PFSK-1 (cell line): ENCODE data around the gene CTTNBP2NL.

Source experiments
- FOXP2 ChIP-seq: optimal IDR thresholded peaks from 2 replicates; pipeline ENCODE3; 2011; ENCODE audit warnings: borderline replicate concordance, control low read depth, inconsistent platforms; ENCODE audit not compliant: insufficient read depth; ENCODE audit errors: extremely low read length, extremely low read depth
- POLR2AphosphoS5 ChIP-seq: IDR thresholded peaks from 2 replicates; pipeline ENCODE4 v1.6.1; 2012; ENCODE audit warnings: low read depth, mild to moderate bottlenecking, control low read depth, low read length, moderate library complexity
- SIN3A ChIP-seq: IDR thresholded peaks from 2 replicates; pipeline ENCODE4 v1.6.1; 2012; ENCODE audit warnings: mild to moderate bottlenecking, low read length, moderate library complexity, borderline replicate concordance; ENCODE audit not compliant: insufficient read depth
- TAF1 ChIP-seq: IDR thresholded peaks from 2 replicates; pipeline ENCODE4 v1.6.1; 2012; ENCODE audit warnings: low read length, control low read depth, borderline replicate concordance; ENCODE audit not compliant: insufficient read depth
- TF ChIP-seq, protein P1 (sequence below), 2 experiments: IDR thresholded peaks; 2 replicates each; pipeline versions ENCODE4 v1.6.1 to v1.8.0; 2011 to 2012; ENCODE audit warnings: low read depth in 2 of 2, low read length in 2 of 2, control low read depth in 1 of 2, inconsistent platforms in 1 of 2, mild to moderate bottlenecking in 1 of 2, moderate library complexity in 1 of 2; ENCODE audit not compliant: insufficient read depth in 1 of 2

CTTNBP2NL gene

DNA sequence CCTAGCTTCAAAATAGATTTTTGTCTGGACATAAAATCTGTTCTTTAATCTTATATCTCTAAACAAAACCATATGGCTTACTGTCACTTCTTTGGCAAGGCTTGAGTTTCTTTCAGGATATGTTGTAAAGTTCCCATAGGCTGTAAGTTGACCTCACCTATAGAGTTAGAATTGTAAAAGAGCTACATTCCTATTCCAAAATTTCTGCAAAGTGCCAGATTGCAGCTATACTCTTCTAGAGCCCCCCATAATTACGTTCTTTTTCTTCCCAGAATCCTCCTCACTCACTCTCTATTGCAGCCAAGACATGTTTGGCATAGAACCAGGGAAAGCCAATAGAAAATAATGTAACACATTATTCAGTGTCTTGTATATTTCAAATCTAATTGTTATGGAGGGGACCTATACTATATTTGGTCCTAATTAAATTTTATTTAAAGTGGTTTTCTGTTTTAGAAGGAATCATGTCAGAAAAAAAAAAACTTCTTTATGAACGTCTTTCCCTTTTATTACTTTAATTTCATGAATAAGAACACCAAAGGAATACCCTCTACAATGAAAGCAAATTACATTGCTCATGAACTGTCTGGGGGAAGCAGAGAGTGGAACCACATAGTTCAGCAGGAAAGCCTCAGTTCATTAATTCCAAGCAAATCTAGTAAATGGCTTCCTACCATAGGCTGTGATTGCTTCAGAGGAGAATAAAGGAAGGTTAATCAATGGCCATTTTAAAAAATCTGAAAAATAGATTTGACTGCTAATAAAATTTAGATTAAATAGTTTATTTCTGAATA lies 22.3 kb downstream of the CTTNBP2NL start:
- TF ChIP-seq POLR2AphosphoS5 (no peak), TAF1 (no peak), FOXP2 (no peak), SIN3A (no peak)
- TF ChIP-seq, protein P1, sequence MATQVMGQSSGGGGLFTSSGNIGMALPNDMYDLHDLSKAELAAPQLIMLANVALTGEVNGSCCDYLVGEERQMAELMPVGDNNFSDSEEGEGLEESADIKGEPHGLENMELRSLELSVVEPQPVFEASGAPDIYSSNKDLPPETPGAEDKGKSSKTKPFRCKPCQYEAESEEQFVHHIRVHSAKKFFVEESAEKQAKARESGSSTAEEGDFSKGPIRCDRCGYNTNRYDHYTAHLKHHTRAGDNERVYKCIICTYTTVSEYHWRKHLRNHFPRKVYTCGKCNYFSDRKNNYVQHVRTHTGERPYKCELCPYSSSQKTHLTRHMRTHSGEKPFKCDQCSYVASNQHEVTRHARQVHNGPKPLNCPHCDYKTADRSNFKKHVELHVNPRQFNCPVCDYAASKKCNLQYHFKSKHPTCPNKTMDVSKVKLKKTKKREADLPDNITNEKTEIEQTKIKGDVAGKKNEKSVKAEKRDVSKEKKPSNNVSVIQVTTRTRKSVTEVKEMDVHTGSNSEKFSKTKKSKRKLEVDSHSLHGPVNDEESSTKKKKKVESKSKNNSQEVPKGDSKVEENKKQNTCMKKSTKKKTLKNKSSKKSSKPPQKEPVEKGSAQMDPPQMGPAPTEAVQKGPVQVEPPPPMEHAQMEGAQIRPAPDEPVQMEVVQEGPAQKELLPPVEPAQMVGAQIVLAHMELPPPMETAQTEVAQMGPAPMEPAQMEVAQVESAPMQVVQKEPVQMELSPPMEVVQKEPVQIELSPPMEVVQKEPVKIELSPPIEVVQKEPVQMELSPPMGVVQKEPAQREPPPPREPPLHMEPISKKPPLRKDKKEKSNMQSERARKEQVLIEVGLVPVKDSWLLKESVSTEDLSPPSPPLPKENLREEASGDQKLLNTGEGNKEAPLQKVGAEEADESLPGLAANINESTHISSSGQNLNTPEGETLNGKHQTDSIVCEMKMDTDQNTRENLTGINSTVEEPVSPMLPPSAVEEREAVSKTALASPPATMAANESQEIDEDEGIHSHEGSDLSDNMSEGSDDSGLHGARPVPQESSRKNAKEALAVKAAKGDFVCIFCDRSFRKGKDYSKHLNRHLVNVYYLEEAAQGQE (IDR thresholded peaks at IDR 0.05; ENCODE audit: insufficient read depth in 1 of 2, low read depth in 2 of 2, low read length in 2 of 2): no peak

DNA sequence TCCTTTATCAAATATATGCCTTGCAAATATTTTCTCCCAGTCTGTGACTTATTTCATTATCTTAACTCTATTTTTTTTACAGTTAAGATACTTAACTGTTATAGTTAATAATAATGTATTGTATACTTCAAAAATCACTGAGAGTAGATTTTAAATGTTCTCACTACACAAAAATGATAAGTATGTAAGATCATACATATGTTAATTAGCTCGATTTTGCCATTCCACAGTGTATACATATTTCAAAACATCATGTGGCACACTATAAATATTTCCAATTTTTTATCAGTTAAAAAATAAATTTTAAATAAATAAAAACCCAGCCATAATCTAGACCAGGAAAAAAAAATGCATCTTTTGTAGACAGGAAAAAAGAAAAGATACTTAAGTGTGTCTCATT lies 27.2 kb downstream of the CTTNBP2NL start:
- TF ChIP-seq, protein P1 (IDR thresholded peaks at IDR 0.05; ENCODE audit: insufficient read depth in 1 of 2, low read depth in 2 of 2, low read length in 2 of 2): no peak
- TF ChIP-seq TAF1: no peak
- TF ChIP-seq SIN3A: no peak

DNA sequence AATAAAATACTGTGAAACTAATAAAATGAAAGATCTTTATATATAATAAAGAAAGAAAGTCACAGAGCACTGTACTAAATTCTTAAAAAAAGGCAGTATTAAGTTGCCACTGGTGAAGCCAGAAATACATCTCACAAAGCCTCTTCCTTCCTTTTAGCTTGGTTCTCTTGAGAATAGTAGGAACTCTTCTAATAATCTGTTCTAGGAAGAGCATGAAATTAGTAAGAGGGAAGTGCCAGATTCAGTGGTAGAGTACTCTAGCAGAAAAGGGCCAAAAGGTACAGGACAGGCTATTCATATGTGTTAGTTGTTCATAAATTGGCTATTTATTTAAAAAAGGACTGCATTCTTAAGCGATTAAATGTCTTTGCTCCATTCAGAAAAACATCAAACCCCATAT lies 33.7 kb downstream of the CTTNBP2NL start:
- TF ChIP-seq TAF1 (no peak), SIN3A (no peak), POLR2AphosphoS5 (no peak), FOXP2 (no peak)
- TF ChIP-seq, protein P1 (IDR thresholded peaks at IDR 0.05; ENCODE audit: insufficient read depth in 1 of 2, low read depth in 2 of 2, low read length in 2 of 2): no peak

DNA sequence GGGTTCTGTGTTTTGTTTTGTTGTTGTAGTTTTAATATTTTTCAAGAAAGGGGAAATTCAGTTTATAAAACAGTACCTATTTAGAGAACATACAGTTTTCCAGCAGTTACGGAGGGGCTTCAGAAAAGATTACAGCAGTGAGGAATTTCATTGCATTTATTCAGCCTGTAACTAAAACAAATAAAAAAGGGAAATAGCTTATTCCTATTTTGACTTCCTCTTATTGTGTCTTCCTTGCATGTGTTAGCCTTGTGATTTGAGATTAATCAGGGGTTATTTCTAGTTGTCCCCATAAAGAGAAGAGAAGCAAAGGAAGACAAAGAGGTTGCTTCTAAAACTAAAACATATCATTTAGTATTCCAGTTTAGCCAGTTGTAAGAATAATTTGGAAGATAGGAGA lies 35.0 kb downstream of the CTTNBP2NL start:
- no peak for TF ChIP-seq FOXP2
- TF ChIP-seq, protein P1 (IDR thresholded peaks at IDR 0.05; ENCODE audit: insufficient read depth in 1 of 2, low read depth in 2 of 2, low read length in 2 of 2): no peak
- TF ChIP-seq SIN3A: no peak
- no peak for TF ChIP-seq POLR2AphosphoS5

DNA sequence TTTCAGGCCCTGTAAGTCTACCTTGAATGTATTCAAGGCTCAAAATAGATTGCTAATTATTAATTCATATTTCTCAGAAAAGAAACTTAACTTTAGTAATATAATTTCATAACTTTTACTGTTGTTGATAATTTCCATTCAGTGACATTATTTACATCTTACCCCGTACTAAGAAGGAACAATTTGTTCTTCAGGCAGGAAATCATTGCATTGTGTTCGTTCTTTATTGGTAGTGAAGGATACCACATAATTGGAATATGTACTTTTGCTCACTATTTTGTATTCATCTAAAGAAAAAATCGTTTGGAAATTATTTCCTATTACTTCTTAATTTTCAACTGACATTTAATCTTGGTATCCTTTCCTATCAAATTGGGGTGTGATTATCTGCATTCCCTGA lies 39.4 kb downstream of the CTTNBP2NL start:
- no peak for TF ChIP-seq SIN3A
- TF ChIP-seq TAF1: no peak
- TF ChIP-seq FOXP2: no peak
- TF ChIP-seq, protein P1 (IDR thresholded peaks at IDR 0.05; ENCODE audit: insufficient read depth in 1 of 2, low read depth in 2 of 2, low read length in 2 of 2): no peak
- TF ChIP-seq POLR2AphosphoS5: no peak
